ENCODE data around the gene UBXN1. TPM values are rescaled to one million over a fixed set of nuclear protein-coding genes. Genes with fewer than 3 reads are reported as not detected.

The UBXN1 gene
- polyA plus RNA-seq, 2 of the 4 experiments (the other 2 are of a cell fraction) = 117 to 120 TPM

DNA sequence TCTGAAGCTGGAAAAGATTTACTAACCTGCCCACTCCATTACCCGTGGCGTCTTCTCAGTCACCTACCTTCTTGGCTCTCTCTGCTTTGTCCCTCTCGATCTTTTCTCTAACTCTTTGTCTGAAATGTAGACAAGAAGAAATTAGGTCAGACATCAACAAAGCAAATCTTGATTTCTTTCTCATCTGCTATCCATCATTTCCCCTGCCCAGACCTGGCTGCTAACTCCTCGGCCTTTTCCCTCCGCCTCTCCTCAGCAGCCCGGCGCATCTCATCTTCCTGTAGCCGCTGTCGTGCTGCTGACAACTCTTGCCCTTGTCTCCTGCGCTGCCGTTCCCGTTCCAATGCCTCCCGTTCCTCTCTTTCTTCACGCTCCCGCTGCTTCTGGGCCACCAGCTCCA, 1.2 kb downstream of the UBXN1 start:
- ATAC-seq (no peak), FAIRE-seq (no peak), DNase-seq (ENCODE audit: low read depth in 1 of 2, low spot score in 1 of 2) (no peak)
- Histone ChIP-seq H3K27ac (peak overlapping the region in 1 of 2 experiments; percentile 92; a peak in 2 of 6 replicates), H3K4me2 (peak overlapping the region; percentile 90), H3K4me1 (peaks cover 28% of the 10 kb centered on the region), H3K4me3 (peak overlapping the region; percentile 67), H3K9me3 (no peaks in the 10 kb centered on the region)
- POLR2A ChIA-PET = interaction anchor here (1.2 to 1.8 kb wide), 2 partner anchors 49 to 109 kb away, joined by 3 to 6 read pairs; partner anchors contain the start of gene HNRNPUL2
- CTCF ChIA-PET = interaction anchor here (1.2 to 9.0 kb wide), 4 partner anchors 15 to 66 kb away, joined by 4 to 72 read pairs (median 5); partner anchors contain the start of genes EML3 and LRRN4CL
- WGBS (ENCODE audit: missing lambda C conversion rate) = 75% methylated on average over 15 of the region's 15 CpGs
- TF ChIP-seq, protein P1, sequence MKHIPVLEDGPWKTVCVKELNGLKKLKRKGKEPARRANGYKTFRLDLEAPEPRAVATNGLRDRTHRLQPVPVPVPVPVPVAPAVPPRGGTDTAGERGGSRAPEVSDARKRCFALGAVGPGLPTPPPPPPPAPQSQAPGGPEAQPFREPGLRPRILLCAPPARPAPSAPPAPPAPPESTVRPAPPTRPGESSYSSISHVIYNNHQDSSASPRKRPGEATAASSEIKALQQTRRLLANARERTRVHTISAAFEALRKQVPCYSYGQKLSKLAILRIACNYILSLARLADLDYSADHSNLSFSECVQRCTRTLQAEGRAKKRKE (CRISPR knock-in tag; IDR thresholded peaks at IDR 0.05; ENCODE audit: low read depth) = no peak
- TF ChIP-seq RARB (CRISPR knock-in tag; IDR thresholded peaks at IDR 0.05) (no peak), HDAC2 (IDR thresholded peaks at IDR 0.05) (no peak), CBX8 (IDR thresholded peaks at IDR 0.05) (no peak), TFCP2L1 (CRISPR knock-in tag; IDR thresholded peaks at IDR 0.05) (no peak), KDM1A (IDR thresholded peaks at IDR 0.05; ENCODE audit: low read depth) (no peak), MYC (IDR thresholded peaks at IDR 0.05; ENCODE audit: borderline replicate concordance, low read length) (no peak), CHD2 (IDR thresholded peaks at IDR 0.05; ENCODE audit: low read length, partially characterized antibody) (no peak), RCOR1 (IDR thresholded peaks at IDR 0.05; ENCODE audit: low read depth, low read length) (no peak), RNF2 (IDR thresholded peaks at IDR 0.05; ENCODE audit: borderline replicate concordance, low read depth) (no peak), HOXA7 (CRISPR knock-in tag; IDR thresholded peaks at IDR 0.05) (no peak), JUN (IDR thresholded peaks at IDR 0.05) (no peak)
- TF ChIP-seq, protein P2, sequence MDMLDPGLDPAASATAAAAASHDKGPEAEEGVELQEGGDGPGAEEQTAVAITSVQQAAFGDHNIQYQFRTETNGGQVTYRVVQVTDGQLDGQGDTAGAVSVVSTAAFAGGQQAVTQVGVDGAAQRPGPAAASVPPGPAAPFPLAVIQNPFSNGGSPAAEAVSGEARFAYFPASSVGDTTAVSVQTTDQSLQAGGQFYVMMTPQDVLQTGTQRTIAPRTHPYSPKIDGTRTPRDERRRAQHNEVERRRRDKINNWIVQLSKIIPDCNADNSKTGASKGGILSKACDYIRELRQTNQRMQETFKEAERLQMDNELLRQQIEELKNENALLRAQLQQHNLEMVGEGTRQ (IDR thresholded peaks at IDR 0.05) = no peak
- TF ChIP-seq, protein P3, sequence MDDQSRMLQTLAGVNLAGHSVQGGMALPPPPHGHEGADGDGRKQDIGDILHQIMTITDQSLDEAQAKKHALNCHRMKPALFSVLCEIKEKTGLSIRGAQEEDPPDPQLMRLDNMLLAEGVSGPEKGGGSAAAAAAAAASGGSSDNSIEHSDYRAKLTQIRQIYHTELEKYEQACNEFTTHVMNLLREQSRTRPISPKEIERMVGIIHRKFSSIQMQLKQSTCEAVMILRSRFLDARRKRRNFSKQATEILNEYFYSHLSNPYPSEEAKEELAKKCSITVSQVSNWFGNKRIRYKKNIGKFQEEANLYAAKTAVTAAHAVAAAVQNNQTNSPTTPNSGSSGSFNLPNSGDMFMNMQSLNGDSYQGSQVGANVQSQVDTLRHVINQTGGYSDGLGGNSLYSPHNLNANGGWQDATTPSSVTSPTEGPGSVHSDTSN (IDR thresholded peaks at IDR 0.05) = no peak
- TF ChIP-seq, protein P4, sequence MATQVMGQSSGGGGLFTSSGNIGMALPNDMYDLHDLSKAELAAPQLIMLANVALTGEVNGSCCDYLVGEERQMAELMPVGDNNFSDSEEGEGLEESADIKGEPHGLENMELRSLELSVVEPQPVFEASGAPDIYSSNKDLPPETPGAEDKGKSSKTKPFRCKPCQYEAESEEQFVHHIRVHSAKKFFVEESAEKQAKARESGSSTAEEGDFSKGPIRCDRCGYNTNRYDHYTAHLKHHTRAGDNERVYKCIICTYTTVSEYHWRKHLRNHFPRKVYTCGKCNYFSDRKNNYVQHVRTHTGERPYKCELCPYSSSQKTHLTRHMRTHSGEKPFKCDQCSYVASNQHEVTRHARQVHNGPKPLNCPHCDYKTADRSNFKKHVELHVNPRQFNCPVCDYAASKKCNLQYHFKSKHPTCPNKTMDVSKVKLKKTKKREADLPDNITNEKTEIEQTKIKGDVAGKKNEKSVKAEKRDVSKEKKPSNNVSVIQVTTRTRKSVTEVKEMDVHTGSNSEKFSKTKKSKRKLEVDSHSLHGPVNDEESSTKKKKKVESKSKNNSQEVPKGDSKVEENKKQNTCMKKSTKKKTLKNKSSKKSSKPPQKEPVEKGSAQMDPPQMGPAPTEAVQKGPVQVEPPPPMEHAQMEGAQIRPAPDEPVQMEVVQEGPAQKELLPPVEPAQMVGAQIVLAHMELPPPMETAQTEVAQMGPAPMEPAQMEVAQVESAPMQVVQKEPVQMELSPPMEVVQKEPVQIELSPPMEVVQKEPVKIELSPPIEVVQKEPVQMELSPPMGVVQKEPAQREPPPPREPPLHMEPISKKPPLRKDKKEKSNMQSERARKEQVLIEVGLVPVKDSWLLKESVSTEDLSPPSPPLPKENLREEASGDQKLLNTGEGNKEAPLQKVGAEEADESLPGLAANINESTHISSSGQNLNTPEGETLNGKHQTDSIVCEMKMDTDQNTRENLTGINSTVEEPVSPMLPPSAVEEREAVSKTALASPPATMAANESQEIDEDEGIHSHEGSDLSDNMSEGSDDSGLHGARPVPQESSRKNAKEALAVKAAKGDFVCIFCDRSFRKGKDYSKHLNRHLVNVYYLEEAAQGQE (IDR thresholded peaks at IDR 0.05) = no peak

DNA sequence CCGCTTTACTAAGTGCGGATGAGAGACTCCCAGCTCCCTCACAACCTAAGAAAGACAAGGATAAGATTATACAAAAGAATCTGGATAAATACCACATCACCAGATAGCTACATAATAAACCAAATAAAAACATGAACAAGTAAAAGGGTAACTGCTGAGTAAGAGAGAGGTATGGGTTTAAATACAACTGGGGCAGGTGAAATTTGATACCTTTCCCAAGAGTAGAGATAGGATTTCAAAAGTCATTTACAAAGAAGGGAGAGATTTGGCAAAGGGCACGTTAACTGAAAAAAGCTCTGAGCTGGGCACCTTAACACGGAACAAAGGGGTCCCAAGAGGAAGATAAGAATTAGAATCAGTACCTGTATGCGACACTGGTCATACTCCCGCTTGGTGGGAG, 1.7 kb downstream of the UBXN1 start:
- H3K4me2 ChIP-seq = 0 out of 3 replicates have a peak overlapping the region, but pooled peaks have one; percentile 90
- H3K4me3 ChIP-seq = no peak overlapping the region
- H3K9me3 ChIP-seq = no peaks in the 10 kb centered on the region
- ATAC-seq (no peak), DNase-seq (ENCODE audit: low read depth in 1 of 2, low spot score in 1 of 2) (no peak), FAIRE-seq (no peak)
- CTCF ChIA-PET = interaction anchor here (1.1 to 9.0 kb wide), 4 partner anchors 10 to 65 kb away, joined by 3 to 72 read pairs (median 4); partner anchors contain the start of genes EML3 and LRRN4CL
- H3K27ac ChIP-seq = no peak overlapping the region
- H3K4me1 ChIP-seq = peaks cover 30% of the 10 kb centered on the region
- POLR2A ChIA-PET = interaction anchor here (0.6 to 1.8 kb wide), 5 partner anchors 10 to 109 kb away, joined by 3 to 11 read pairs (median 6); partner anchors contain the start of genes C11orf98, CSKMT, HNRNPUL2 and INTS5
- 89% methylated on average over 6 of the region's 6 CpGs for WGBS (ENCODE audit: missing lambda C conversion rate)
- no peak for TF ChIP-seq TP53 (CRISPR knock-in tag; IDR thresholded peaks at IDR 0.05)
- TF ChIP-seq, protein P5, sequence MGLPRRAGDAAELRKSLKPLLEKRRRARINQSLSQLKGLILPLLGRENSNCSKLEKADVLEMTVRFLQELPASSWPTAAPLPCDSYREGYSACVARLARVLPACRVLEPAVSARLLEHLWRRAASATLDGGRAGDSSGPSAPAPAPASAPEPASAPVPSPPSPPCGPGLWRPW (IDR thresholded peaks at IDR 0.05) = no peak
- TF ChIP-seq, protein P6, sequence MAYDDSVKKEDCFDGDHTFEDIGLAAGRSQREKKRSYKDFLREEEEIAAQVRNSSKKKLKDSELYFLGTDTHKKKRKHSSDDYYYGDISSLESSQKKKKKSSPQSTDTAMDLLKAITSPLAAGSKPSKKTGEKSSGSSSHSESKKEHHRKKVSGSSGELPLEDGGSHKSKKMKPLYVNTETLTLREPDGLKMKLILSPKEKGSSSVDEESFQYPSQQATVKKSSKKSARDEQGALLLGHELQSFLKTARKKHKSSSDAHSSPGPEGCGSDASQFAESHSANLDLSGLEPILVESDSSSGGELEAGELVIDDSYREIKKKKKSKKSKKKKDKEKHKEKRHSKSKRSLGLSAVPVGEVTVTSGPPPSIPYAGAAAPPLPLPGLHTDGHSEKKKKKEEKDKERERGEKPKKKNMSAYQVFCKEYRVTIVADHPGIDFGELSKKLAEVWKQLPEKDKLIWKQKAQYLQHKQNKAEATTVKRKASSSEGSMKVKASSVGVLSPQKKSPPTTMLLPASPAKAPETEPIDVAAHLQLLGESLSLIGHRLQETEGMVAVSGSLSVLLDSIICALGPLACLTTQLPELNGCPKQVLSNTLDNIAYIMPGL (CRISPR knock-in tag; IDR thresholded peaks at IDR 0.05; ENCODE audit: borderline replicate concordance) = no peak
- TF ChIP-seq, protein P7, sequence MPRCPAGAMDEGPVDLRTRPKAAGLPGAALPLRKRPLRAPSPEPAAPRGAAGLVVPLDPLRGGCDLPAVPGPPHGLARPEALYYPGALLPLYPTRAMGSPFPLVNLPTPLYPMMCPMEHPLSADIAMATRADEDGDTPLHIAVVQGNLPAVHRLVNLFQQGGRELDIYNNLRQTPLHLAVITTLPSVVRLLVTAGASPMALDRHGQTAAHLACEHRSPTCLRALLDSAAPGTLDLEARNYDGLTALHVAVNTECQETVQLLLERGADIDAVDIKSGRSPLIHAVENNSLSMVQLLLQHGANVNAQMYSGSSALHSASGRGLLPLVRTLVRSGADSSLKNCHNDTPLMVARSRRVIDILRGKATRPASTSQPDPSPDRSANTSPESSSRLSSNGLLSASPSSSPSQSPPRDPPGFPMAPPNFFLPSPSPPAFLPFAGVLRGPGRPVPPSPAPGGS (IDR thresholded peaks at IDR 0.05) = no peak
- no peak for TF ChIP-seq RAD21 (conservative IDR thresholded peaks at IDR 0.05 in 1 of 2, IDR thresholded peaks at IDR 0.05 in 1 of 2)
- no peak for TF ChIP-seq PHF8 (IDR thresholded peaks at IDR 0.05; ENCODE audit: borderline replicate concordance, low read depth)
- TF ChIP-seq POLR2AphosphoS2 (conservative IDR thresholded peaks at IDR 0.05; ENCODE audit: low read length) = no peak

Data from A549 (cell line).